Suppressor macrophage treated with lipopolysaccharide for 4 hours (primary cell): ENCODE data around the gene MIB2.
"Not testable (repeated sequence)": the region's sequence is repeated elsewhere in the genome, so short reads cannot be mapped to it uniquely, and the experiment has no call there.

ENCODE experiments used
- DNase-seq: peaks from one replicate; pipeline ENCODE4 v3.0.0-alpha.2; 2020

The MIB2 gene

DNA sequence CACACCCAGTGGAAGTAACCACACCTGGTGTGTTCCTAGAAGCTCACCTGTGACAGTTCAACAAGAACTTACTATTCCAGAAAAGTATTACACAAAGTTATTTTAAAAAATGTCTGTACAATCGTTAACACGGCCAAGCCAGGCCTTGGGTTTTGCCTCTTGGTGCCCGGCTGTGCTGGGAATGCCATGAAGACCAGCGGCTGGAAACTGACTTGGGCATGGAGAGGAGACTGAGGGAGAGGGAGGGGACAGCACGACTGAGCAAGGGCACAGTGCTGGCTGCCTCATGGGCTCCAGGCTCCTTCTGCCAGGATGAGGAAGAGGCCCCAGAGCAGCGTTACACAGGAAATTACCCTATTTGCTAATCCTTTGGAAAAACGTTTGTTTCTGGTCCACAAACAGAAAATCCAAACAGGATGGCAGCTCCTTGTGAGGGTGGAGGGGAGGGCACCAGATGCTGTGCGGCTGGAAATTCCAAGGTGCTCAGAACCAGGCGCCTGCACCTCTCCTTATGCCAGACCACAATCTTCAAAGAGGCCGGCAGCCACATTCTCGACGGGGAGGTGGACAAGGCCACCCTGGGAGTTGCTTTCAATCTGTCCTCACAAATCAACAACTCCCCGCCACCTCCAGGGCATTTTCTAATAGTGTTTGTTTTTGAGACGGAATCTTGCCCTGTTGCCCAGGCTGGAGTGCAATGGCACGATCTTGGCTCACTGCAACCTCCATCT, 47.7 kb downstream of the MIB2 start:
- DNase-seq = not testable (repeated sequence)

DNA sequence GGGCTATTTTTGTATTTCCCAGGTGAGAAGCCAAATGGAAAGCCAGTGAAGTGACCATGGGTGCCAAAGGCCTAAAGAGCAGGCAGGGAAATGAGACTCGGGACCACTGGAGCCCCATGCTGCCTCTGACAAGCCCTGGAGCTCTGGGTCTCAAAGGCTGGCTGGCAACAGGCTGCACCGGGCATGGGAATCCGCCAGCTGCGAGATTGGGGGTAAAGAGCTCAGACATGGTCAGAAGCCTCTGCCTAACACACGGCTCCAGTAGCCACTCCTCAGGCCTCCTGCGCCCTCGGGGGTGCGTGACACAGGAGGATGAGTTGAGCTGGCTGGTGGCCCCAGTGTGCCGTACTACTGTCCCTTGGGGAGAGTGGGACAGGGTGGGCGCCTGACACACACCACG, 49.0 kb downstream of the MIB2 start:
- not testable (repeated sequence) for DNase-seq

DNA sequence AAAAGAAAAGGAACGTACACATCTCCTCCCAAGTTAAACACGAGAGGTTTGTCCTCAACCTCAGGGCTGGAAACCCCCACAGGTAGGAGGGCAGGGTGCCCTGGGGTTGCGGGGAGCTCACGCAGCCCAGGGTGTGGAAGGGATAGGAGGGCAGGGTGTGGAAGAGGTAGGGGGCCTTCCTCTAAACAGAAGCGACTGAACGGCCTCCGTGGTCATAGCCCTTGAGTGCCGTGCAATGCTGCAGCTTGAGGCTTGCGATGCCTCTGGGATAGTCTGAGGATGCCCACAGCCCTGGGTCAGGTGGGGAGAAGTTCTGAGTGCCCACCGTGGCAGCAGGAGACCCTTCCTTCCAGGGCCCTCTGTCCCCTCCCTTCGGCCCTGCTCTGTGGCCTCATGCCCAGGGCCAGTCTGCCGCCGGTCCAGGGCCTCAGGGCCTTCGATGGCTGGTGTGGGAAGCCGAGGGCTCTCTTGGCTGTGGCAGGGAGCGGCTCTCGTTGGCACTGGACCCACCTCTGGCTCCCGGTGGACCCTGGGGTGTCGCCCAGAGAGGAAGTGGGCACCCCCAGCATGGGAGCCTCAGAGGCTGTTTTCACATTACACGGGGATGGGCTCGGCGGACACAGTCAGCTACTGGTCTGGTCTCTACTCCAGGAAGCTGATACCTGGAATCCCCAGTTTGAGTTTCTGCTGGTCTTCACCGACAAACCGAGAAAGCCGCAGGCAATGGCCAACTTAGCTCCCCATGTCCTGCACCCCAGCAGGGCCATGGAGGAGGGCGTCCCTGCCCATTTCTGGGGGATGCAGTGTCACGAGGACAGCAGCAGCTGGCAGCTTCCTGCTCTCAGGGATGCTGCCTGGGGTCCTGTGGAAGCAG, 49.9 kb downstream of the MIB2 start:
- DNase-seq = no peak

DNA sequence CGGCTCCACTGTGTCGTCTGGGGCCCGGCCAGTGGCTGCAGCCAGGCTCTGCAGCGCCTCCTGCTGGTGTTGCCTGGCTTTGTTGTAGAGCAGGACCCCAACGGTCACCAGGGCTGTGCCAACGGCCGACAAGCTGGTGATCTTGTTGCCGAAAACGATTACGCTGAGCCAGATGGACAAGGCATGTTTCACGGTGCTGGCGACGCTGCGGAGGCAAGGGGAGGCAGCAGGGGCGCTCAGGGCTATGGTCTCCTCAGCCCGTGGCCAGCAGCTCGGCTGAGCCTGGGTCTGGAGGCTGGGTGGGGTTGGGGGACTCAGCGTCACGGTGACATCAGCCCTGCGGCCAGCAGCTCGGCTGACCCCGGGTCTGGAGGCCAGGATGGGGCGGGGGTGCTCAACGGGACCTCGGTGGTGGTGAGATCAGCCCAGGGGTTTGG, 50.5 kb downstream of the MIB2 start:
- DNase-seq = peak; percentile 39

DNA sequence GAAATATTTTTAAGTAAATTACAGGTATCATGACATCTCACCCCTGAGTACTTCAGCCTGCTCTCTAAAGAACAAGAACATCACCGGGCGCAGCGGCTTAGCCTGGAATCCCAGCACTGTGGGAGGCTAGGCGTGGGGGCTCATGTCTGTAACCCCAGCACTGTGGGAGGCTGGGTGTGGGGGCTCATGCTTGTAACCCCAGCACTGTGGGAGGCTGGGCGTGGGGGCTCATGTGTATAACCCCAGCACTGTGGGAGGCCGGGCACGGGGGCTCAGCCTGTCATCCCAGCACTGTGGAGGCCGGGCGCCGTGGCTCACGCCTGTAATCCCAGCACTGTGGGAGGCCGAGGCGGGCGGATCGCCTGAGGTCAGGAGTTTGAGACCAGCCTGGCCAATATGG, 51.2 kb downstream of the MIB2 start:
- DNase-seq = no peak

DNA sequence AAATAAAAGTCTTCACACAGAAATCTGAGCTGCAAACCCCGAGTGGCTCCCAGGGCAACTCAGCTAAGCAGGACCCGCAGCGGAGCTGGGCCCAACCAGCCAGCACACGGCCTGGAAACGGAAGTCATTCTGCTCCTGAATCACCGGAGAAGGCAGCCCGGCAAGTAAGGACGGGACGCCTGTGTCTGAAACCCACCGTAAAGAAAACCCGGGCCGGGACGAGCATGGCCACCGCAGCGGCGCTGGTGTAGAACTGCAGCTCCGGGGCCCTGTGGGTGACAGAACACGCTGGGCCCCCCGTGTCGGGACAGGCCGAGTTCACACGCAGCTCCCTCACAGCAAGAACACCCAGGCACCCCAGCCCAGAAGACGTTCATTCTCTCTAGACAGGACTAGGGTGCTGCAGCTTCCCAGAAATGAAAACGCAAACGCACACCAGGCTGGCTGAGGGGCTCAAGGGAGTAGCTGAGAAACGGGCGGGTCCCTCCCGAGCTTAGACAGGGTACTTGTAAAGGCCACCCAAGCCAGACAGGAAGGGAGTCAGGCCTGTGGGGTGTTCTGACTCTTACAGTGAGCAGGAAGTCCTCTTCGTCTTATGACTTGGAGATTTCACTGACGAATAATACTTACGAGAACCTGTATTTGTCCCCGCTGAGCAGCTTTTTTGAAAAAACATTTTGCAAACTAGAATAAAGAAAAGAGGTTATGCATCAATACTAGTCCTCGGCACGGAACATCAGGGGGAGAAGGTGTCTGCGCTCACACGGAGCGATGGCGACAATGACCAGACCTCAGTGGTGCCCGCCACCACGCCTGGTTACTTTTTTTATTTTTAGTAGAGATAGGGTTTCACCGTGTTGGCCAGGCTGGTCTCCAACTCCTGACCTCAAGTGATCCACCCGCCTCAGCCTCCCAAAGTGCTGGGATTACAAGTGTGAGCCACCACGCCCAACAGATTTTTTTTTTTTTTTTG, 54.5 kb downstream of the MIB2 start:
- no peak for DNase-seq

DNA sequence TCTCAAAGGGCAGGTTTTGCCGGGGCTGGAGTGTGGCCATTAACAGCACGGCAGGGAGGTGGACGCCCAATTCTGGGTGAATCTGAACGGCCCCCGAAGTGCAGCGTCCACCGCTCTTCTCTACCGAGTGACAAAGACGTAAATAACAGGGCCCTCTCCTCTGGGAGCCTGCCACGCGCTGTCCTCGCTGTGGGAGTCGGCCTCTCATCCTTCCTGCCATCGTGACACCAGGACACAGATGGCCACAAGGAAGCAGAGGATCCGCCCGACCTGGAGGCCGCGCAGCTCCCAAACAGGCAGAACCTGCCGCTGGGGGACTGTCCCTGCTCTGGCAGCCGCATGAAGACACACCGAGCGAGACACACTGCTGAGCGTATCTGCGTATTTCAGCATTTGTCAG, 55.6 kb downstream of the MIB2 start:
- DNase-seq = no peak

DNA sequence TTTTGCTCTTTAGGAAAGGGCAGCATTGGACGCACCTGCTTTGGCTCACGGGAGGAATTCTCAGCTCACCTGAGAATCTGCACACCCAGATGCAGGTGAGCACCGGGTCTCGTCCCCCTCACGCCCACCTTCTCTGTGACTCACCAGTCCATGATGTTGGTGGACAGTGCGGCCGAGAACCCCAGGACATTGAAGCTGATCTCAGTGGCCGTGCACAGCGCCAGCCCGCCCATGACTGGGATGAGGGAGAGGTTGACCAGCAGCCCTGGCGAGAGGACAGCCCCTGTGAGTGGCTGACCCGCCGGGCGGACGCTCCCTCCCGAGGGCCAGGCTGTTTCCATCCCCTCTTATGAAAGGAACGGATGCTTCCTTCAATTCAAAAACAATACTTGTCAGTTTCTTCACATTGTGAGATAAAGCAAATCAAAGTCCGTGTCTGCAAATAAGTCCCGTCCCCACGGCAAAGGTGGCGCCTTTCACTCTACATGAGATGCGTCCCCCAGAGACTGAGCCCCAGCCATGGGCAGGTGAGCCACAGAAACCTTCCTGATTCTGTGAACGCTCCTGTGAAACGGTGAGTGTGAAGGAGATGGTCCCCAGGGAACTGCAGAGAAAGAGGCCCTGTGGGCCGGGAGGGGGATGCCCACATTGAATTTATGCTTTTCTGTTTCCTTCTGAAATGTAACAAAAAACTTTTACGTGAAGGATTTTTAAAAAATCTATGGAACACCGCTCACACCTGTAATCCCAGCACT, 56.2 kb downstream of the MIB2 start:
- DNase-seq = no peak

DNA sequence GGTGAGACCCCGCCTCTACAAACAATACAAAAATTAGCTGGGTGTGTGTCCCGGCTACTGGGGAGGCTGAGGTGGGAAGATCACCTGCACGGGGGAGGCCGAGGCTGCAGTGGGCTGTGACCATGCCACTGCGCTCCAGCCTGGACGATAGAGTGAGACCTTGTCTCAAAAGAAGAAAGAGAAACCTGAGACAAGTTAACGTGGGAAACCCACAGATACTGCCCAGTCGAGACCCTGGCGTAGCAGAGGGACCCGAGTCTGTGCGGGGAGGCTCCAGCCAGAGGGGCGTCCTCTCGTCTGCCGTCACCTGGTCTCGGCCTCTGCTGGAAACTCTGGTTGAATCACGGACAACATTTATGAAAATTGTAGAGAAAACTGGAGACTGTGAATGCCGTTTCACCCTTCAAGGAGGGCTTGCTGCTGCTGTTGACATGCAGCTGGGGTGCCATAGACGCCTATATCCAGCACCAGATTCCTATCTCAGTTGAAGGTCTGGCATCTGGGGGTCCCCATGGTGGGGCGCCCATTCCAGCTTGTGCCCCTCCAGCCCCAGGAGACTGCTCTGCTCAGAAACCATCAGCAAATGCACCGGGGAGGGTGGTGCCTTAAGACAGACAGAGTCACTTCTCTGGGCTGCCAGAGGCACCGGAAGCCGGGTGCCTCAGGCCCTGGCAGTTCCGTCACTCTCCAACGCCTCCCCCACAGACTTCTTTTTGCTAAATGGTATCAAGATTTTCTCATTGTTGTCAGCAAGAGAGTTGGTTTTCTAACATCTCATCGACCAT, 57.1 kb downstream of the MIB2 start:
- no peak for DNase-seq

DNA sequence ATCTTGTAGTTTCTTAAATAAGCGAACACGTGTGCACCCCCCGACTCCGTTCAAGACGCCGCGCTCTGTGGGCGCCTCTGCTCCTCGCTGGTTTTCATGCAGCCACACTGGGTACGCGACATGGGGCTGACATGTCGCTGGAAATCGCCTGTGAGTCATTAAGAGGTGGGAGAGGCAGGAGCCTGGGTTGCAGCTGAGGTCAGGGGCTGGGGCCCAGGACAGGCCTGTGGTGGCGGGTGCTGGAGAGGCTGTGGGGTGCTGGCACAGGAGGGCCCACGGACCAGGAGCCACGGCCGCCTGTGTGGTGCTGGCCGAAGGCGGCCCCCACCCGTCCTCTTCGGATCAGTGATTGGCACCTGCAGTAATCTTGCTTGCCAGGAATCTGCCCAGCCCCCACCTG, 59.5 kb downstream of the MIB2 start:
- DNase-seq = not testable (repeated sequence)

DNA sequence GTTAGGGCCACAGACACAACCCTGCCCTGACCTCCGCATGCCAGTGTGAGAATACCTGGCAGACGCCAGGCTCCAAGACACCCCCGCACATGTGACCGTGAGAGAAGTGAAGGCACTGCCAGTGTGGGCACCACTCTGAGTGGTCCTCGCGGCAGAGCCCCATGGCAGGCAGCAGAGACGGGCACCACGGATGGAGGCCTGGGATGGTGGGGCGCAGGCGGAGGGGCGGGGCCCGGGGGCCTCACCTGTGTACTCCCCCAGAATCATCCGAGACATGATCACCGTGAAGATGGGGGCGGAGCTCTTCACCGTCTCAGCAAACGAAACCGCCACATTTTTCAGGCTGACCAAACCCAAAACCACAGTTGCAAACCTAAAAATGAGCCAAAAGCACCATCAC, 59.9 kb downstream of the MIB2 start:
- not testable (repeated sequence) for DNase-seq

DNA sequence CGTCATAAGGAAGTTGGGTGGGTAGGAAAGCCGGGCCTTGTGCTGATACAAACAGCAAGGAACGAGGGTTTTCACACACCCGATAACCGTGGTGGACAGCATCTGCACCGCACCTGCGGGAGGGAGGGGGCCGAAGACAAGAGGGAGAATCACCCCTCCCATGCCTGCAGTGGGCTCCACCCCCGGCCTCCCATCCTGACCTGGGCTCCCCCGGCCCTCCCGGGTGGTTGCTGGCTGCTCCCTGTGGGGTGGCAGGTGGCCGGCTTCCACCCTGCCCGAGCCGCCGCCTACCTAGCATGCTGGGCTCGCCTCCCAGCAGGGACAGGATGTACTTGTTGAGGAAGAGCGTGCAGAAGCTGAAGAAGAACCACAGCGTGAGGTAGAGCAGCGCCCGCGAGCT, 60.8 kb downstream of the MIB2 start:
- DNase-seq = not testable (repeated sequence)

DNA sequence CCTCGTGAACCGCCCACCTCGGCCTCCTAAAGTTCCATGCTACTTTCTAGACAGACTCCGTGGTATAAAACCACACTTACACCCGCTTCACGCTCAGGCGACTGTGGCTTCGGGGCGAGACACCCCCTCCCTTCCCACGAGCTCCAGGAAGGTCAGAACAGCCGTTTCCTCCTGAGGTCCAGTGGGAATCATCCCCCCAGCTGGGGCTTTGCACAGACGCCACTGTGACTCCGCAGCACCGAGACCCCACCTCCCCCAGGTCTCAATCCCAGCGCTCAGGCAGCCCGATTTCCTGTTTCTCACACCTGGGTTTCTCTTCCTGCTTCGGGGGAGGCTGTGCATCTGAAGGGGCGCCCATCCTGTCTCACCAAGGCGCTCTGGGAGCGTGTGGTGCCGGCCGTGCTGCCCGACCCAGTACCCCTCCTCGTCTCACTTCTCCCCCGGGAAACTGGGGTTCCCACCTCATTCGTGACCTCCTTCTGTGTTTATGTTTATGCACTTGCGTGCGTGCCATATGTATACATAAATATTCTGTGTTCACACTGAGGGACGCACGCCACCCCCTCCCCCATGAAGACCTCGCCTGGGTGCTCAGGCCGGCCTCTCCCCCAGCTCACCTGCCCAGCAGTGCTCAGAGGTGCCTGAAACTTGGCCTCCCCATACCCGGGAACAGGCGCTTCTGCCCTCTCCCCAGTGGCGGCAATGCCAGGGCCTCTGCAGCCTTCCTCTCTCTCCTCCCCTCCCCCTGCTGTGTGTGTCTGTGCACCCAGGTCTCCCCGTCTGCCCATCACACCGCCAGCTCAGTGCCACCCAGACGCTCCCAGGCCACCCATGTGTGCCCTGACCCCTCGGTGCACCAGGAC, 62.6 kb downstream of the MIB2 start:
- DNase-seq = no peak

DNA sequence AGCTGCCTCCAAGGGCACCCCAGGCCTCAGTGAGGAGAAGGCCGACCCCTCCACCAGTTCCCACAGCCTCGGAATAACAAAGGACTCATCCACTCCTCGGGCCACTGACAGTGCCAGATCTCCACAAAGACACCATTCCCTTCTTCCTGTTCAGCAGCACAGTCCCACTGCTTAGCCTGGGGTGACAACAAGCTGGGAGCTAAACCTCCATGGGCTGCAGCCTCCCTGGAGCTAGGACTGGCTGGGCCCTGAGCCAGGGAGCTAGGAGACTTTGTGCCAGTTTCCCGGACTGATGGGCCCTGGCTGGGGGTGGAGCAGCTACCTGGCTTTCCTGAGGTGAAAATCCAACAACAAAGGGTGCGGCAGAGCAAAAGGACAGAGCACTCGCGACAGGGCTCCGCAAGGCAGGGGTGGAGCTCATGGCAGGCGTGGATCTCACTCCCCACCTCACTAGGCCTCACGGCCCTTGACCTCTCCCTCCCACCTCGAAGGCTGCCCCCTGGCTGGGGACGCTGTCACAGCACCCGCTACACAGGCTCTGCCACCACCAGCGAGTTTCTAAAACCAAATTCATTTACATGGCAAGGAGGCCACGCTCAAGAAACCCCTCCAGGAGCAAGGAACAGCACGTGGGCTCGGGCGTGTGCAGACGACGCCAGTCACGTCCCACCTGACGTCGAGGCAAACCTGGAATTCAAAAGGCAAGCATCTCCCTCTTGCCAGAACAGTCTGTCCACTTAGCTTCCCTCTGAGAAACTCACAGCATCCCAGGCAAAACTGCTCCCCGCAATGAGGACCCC, 63.5 kb downstream of the MIB2 start:
- DNase-seq = peak; percentile 2
